ENCODE data around the gene EXOC4.
A peak's percentile ranks its signal among the peaks of the same experiment; 100 is the strongest.

Gene EXOC4

DNA sequence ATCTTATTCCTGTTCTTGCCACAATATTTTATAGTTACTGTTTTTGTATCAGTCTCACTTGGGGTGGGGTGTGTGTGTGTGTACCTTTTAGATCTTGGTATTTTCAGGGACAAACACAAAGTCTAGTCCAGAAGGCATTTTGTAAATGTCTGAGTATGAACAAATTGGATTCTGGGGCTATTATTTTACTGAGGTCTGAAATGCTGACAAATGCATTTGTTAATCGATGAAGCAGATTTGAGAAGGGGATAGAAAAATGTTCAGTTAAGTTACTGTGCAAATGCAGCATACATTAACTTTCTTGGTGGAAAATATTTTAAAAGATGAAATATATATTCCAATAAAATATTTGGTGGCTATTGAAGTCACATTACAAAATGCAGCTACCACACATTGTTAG is 267.4 kb downstream of the EXOC4 start:
- no peaks in the 10 kb centered on the region for H3K27me3 Mint-ChIP-seq
- H3K4me1 Mint-ChIP-seq = no peaks in the 10 kb centered on the region
- peaks cover 6 to 13% of the 10 kb centered on the region in 2 donors for H3K9me3 Mint-ChIP-seq
- H3K27ac Mint-ChIP-seq = no peak overlapping the region
- ATAC-seq (no peak), DNase-seq (no peak)
- no peak overlapping the region for H3K4me3 Mint-ChIP-seq

DNA sequence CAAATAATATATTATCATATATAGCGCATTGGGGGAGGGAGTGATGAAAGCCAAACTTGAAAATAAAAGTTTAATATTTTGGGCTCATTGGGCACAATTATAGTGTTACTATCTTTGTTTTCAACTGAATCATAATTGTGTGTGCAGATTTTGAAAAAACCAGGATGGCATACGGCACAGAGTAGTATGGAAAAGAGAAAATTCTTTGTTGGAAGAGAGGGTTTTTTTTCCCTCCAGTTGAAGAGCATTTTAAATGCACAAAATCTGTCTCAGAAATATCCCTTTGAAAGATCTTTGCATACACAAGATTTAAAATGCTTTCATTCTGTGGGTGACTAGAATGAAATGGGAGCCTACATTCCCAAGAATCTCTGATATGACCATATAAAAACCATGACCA is 269.6 kb downstream of the EXOC4 start:
- Mint-ChIP-seq H3K27ac (no peak overlapping the region), H3K9me3 (peaks cover 0 to 6% of the 10 kb centered on the region in 2 donors), H3K4me3 (no peak overlapping the region), H3K4me1 (no peaks in the 10 kb centered on the region), H3K27me3 (no peaks in the 10 kb centered on the region)
- DNase-seq = no peak
- ATAC-seq = no peak

DNA sequence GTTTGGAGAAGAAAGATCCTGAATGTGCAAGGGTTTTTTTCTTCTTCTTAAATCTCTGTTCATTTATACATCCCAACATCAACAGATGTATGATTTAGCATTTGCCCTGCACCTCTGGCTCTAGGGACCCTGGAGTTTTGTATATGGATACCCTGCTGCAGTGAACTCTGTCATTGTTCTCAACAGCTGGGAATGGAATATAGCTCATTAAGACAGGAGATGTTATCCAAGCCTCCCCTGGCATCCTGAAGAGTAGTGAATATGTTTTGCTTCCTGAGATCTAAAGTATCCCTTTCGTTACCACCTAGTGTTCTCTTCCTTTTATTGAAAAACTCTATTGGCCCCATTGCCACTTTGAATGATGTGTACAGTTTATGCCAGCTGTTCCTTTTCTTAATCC is 275.9 kb downstream of the EXOC4 start:
- DNase-seq = no peak
- Mint-ChIP-seq H3K4me3 (no peak overlapping the region), H3K27me3 (no peaks in the 10 kb centered on the region), H3K9me3 (no peaks in the 10 kb centered on the region), H3K4me1 (no peaks in the 10 kb centered on the region), H3K27ac (no peak overlapping the region)
- ATAC-seq = no peak

DNA sequence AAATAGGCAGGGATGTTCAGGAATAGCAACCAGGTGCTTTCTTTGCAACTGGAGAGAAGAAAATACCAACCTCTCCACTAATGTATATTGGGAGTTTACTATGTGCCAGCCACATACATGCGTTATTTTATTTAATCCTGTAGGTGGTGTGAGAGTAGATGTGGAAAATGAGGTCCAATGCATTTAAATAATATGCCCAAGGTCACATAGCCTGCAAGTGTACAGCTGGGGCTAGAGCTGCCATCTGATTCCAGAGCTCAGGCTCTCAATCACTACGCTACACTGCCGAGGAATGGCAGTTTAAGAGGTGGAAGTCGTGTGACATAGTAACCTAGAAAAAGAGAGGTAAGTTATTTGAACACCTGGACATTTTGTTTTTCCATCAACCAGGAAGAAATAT is 277.0 kb downstream of the EXOC4 start:
- Mint-ChIP-seq H3K4me1 (no peaks in the 10 kb centered on the region), H3K4me3 (no peak overlapping the region), H3K27me3 (no peaks in the 10 kb centered on the region), H3K27ac (peak overlapping the region in 1 of 2 donors; percentile 63), H3K9me3 (no peaks in the 10 kb centered on the region)
- ATAC-seq = no peak
- DNase-seq = no peak

DNA sequence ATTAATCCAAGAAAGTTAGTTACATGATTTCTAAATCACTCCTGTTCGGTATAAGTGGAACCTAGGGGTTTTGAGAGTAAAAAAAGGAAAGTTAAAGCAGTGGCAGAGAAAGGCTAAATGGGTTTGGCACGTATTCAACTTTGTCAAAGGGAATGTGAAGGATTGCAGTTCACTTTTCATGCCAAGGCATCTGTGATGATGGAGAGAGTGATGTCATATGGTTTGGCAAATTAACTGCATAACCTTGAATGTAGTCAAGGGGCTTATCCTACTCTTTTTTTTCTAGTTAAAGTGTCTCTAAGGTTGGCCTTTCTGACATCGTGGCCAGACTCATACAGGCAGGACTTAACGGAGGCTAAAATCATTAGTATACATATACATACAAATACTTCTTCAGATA is 277.8 kb downstream of the EXOC4 start:
- no peak for ATAC-seq
- Mint-ChIP-seq H3K27ac (no peak overlapping the region), H3K4me1 (no peaks in the 10 kb centered on the region), H3K27me3 (no peaks in the 10 kb centered on the region), H3K9me3 (no peaks in the 10 kb centered on the region), H3K4me3 (no peak overlapping the region)
- no peak for DNase-seq

DNA sequence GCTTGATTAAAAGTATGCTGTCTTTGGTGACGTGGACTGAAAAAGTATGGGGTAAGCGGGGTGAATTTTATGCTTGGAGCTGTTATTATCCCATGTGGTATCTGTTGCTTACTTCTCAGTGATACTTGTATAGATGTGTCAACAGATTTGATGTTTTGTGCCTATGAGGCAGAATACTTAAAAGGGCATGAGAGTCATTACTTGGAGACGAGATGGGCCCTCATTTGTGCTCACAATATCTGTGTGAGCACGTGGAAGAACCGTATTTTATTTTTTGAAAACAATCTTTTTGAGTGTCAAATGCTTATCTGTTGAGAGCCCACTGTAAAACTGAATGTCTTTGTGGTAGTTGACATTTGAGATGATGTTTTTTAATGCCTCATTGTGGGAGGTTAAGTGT is 281.9 kb downstream of the EXOC4 start:
- DNase-seq = no peak
- no peaks in the 10 kb centered on the region for H3K27me3 Mint-ChIP-seq
- H3K27ac Mint-ChIP-seq = peak overlapping the region in 1 of 2 donors; percentile 24
- ATAC-seq = no peak
- H3K4me1 Mint-ChIP-seq = peaks cover 6% of the 10 kb centered on the region
- H3K9me3 Mint-ChIP-seq = no peaks in the 10 kb centered on the region
- H3K4me3 Mint-ChIP-seq = no peak overlapping the region

DNA sequence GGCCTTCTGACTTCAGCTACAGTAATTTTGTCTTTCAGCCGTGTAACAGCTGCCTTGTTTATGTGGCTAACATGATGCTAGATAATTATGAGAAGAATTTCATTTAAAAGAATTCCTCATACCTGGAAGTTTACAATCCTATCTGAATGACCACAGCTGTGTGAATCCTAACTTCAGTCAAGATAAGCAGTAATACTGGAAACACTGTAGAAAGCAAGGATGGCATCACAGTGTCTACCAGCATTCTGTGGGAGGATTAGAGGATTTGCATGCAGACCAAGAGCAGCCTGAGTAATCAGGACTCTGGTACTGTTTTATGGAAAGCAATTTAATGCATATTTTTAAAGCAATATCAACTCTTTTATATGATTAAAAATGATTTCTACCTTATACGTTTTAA is 282.4 kb downstream of the EXOC4 start:
- H3K4me1 Mint-ChIP-seq = peaks cover 6% of the 10 kb centered on the region
- no peak overlapping the region for H3K4me3 Mint-ChIP-seq
- H3K9me3 Mint-ChIP-seq = no peaks in the 10 kb centered on the region
- no peak overlapping the region for H3K27ac Mint-ChIP-seq
- no peak for DNase-seq
- H3K27me3 Mint-ChIP-seq = no peaks in the 10 kb centered on the region
- ATAC-seq = no peak

DNA sequence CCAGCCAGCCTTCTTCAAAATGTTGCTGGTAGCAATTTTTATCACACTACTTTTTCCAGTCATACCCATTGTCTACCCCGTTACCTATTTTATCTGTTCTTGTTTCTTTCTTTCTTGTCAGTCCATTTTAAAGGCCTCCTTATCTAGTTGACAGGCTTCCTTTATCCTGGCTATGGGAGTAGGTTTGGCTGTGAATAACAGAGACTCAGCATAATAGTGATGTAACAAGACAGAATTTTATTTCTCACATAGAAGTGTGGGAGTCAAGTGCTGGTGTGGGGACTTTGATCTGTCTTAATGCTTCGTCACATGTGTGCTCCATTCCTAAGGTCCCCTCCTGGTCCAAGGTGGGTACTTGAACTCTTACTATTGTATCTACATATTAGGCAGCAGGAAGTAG is 283.6 kb downstream of the EXOC4 start:
- DNase-seq = no peak
- peak overlapping the region in 1 of 2 donors; percentile 46 for H3K27ac Mint-ChIP-seq

DNA sequence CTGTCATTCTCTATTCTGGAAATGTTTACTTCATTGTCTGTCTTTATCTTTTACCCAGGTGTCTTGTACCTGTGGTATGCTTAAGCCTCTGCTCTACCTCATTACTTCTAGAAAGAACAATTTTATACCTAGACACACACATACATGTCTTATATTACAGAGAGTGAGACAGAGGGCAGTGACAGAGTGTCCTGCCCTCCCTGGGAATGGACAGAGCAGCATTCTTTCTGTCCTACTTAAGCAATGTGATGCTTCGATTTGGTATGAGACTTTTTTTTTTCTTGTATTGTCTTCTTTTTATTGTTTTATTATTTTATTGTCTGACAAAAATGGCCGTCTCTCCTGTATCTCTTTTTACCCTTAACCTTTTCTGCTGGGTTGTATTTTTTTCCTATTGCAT is 286.1 kb downstream of the EXOC4 start:
- Mint-ChIP-seq H3K27ac (no peak overlapping the region), H3K27me3 (no peaks in the 10 kb centered on the region), H3K4me3 (no peak overlapping the region), H3K4me1 (peaks cover 6% of the 10 kb centered on the region), H3K9me3 (no peaks in the 10 kb centered on the region)
- ATAC-seq (no peak), DNase-seq (no peak)

More for the DNA sequence above, 283.6 kb downstream of the EXOC4 start:
- H3K4me1 Mint-ChIP-seq = peaks cover 6% of the 10 kb centered on the region
- H3K27me3 Mint-ChIP-seq = no peaks in the 10 kb centered on the region
- ATAC-seq = no peak
- H3K9me3 Mint-ChIP-seq = no peaks in the 10 kb centered on the region
- H3K4me3 Mint-ChIP-seq = no peak overlapping the region

DNA sequence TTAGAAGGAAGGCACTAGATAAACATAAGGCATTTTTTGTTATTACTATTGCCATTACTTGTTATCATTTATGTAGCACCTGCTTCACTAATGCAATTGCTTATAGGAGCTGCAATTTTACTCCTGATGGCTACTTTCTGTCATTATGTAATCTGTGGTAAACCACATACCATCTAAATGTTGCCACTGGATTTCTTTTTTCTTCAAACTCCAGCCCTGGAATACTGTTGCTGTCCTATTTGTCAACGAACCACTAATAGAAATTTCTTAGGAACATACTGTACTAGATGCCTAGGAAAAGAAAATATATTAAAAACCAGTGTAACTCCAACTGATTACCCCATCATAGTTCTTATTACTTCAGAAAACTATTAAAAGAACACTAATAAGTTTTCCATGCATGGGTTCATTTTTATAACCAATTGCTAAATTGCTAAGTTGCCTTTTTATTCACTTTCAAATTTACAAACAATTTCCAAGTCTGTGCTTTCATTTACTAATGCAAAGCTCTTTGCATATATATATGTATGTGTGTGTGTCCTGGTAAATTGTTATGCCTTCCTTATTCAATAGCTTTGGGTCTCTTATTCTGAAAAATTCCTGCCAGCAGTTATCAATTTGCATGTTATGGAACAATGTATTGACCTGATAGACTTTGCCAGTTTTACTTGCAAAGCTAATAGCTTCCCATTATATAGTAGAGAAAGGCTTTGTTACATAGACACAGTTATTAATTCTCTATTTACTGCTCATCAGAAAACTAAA is 287.4 kb downstream of the EXOC4 start:
- ATAC-seq (no peak), DNase-seq (no peak)
- H3K27ac Mint-ChIP-seq = no peak overlapping the region
- H3K4me3 Mint-ChIP-seq = no peak overlapping the region
- no peaks in the 10 kb centered on the region for H3K9me3 Mint-ChIP-seq
- peaks cover 6% of the 10 kb centered on the region for H3K4me1 Mint-ChIP-seq
- H3K27me3 Mint-ChIP-seq = no peaks in the 10 kb centered on the region

DNA sequence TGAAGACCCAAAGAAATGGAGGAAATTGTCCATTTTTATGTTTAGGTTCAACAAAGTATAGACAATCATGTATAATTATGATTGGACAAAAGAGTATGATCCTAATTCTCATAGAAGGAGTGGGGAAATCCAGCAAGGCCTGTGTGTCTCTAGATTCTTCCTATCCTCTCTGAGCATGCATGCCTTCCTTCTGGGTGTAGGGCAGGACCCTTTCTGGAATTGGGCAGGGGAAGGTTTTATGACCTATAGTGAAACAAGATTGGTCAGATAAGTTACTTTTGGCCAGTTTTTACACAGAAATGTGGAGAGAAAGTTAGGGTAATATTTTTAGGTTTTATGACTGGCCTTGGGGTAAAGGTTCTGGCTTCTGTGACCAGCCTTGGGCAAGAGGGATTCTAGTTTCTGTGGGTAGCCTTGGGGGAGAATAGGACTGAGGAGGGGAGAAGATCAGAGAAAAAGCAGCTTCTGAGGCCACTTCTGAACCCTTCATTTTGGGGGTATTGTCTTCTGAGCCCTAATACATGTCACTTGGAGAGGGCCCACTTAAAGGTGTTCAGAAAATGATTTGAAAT is 289.4 kb downstream of the EXOC4 start:
- Mint-ChIP-seq H3K27ac (no peak overlapping the region), H3K9me3 (no peaks in the 10 kb centered on the region), H3K4me1 (no peaks in the 10 kb centered on the region), H3K27me3 (no peaks in the 10 kb centered on the region), H3K4me3 (no peak overlapping the region)
- peak; percentile 70 for ATAC-seq
- no peak for DNase-seq

DNA sequence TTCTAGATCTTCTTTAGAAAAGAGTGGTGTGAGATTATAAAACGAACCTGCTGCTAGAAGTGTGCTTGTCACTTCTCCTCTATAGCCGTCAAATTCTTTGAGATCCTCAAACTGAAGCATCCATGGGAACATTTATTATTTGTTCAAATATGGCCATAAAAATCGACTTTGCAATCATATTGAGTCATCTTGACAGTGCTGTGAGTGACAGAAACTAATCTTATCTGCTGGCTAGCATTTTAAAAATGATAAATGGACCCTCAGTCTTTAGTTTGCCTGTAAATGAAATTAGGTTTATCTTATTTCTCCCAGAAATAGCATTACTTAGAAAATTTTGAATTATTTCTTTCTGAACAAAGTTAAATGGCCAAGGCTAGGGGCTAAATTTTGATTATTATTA is 290.8 kb downstream of the EXOC4 start:
- H3K27me3 Mint-ChIP-seq = no peaks in the 10 kb centered on the region
- H3K9me3 Mint-ChIP-seq = no peaks in the 10 kb centered on the region
- ATAC-seq (no peak), DNase-seq (no peak)
- H3K27ac Mint-ChIP-seq = no peak overlapping the region
- no peak overlapping the region for H3K4me3 Mint-ChIP-seq
- H3K4me1 Mint-ChIP-seq = no peaks in the 10 kb centered on the region

DNA sequence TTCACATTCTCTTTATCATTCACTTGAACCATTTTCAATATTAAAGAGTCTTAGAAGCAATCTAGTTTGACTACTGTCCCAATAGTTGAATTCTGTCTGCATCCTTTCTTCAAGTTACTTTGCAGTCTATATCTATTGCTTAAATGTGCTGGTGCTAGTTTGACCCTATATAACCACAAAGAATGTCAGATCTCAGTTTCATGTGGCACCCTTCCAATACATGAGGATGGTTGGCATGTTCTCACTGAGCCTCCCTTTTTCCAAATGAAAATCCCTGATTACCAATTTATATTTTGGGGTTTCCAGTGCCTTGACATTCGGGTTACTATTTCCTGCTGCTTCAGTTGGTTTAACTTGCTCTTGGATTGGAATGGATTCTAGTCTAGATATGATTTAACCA is 292.7 kb downstream of the EXOC4 start:
- Mint-ChIP-seq H3K4me3 (no peak overlapping the region), H3K9me3 (no peaks in the 10 kb centered on the region), H3K27ac (no peak overlapping the region), H3K4me1 (no peaks in the 10 kb centered on the region), H3K27me3 (no peaks in the 10 kb centered on the region)
- no peak for ATAC-seq
- DNase-seq = no peak

DNA sequence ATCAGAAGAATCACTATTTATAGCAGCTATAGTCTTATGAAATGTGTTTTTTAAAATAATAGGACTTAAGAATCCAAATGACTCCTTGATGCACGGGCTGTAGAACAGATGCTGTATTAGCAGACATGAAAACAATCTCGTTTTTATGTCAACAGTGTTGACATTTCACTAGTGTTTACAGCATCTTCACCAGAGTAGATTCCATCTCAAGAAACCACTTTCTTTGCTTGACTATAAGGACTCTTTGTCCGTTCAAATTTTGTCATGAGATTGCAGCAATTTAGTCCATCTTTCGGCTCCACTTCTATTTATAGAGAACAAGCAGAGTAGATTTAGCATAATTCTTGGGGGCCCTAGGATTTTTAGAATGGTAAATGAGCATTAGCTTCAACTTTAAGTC is 295.1 kb downstream of the EXOC4 start:
- Mint-ChIP-seq H3K27ac (no peak overlapping the region), H3K27me3 (no peaks in the 10 kb centered on the region), H3K4me1 (no peaks in the 10 kb centered on the region), H3K9me3 (no peaks in the 10 kb centered on the region), H3K4me3 (no peak overlapping the region)
- ATAC-seq (no peak), DNase-seq (no peak)

DNA sequence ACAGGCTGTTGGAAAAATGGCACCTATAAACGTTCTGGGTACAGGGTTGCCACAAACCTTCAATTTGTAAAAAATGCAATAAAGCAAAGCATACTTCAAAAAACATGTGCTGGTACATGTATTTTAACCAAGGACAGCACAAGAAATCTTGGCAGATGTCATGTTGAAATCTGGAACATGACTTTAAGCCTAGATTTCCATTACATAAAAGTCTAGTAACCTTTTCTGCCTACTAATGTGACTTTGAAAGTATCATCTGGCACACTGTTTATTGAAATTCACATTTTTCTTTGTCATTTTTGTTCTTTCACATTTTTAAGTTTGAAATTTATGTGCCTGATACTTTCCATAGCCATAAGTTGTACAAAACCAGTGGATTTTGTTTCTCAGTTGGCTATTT is 296.8 kb downstream of the EXOC4 start:
- no peak overlapping the region for H3K27ac Mint-ChIP-seq
- no peak overlapping the region for H3K4me3 Mint-ChIP-seq
- no peak for ATAC-seq
- H3K4me1 Mint-ChIP-seq = no peaks in the 10 kb centered on the region
- DNase-seq = no peak
- no peaks in the 10 kb centered on the region for H3K9me3 Mint-ChIP-seq
- H3K27me3 Mint-ChIP-seq = no peaks in the 10 kb centered on the region

DNA sequence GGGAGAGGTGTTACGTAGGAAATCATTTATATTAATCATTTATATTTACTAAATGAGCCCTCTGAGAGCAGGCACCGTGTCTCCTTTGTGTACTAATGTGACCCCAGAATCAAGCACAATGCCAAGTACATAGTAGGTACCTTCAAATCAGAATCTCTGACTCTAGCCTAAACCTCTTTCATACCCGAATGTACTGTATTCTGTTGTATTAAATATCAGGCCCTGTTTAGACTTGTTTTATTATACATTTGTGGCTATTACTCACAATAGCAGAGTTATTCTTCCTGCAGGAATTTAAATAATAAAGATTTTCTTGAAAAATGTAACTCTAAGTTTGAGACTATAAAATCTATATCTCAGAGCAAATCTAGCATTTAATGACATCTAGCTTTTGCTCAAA is 297.3 kb downstream of the EXOC4 start:
- Mint-ChIP-seq H3K4me1 (no peaks in the 10 kb centered on the region), H3K9me3 (no peaks in the 10 kb centered on the region), H3K27me3 (no peaks in the 10 kb centered on the region), H3K4me3 (no peak overlapping the region), H3K27ac (no peak overlapping the region)
- ATAC-seq (no peak), DNase-seq (no peak)

DNA sequence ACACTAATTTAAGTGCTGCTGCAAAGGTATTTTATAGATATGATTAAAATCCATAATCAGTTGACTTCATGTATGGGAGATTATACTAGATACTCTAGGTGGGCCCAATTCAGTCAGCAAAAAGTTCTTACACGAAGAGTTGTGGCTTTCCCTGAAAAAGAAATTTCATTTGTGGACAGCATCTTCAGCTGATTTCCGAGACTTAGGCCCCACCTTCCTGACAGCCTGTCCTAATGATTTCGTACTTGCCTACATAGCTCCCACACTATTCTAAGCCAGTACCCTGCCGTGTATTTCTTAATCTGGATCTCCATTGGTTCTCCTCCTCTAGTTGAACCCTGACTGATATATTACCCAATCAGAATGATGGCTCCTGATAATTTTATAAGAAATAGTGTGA is 297.9 kb downstream of the EXOC4 start:
- Mint-ChIP-seq H3K9me3 (no peaks in the 10 kb centered on the region), H3K27me3 (no peaks in the 10 kb centered on the region), H3K4me3 (no peak overlapping the region), H3K27ac (no peak overlapping the region), H3K4me1 (no peaks in the 10 kb centered on the region)
- DNase-seq = no peak
- ATAC-seq = no peak

Data from stimulated activated naive CD8-positive, alpha-beta T cell treated with anti-CD3 and anti-CD28 coated beads, Interleukin-15, amount 100 ng/mL, for 72 hours (primary cell).